HG02623 (cell line): ENCODE measurements around the gene SAMMSON.

Experiments
- ATAC-seq: cut with Tn5 transposase; IDR thresholded peaks from one replicate; pipeline ENCODE4 v1.9.1; 2021; ENCODE audit warnings: moderate library complexity; ENCODE audit not compliant: unreplicated experiment

Gene SAMMSON

DNA sequence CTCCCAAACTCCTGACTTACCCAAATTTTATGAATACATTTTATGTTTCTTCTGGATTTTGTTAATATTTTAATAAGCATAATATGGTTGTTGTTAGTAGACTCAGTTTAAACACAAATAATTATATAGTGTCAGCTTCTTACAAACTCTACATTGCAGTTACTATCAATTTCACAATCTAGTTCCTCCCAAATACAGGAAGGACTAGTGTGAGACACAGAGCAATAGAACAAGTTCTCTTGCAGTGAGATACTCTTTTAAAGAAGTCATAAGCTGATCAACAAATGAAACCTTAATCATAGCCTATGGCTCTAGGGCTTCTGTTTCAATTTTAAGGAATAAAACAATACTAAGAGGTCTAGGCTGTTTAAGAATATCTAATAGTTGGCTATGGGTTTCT lies 86.1 kb downstream of the SAMMSON start:
- ATAC-seq: no peak

DNA sequence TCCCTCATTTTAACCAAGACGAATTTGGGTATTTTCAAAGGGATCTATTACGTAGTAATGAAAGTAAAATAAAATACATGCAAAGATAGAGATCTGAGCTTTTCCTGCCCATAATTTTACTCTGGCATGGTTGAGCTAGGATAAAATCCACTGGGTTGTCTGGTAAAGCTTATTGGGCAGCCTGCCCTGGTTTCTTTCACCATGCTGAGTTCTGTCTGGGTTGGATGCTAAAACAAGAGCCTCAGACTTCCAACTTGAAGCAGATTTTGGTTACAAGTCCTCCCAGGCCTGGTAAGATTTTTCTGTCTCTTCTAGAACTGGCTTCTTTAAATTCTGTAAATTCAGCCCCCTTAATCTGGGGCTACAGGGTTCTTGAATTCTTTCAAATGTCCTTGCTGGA lies 86.8 kb downstream of the SAMMSON start:
- no peak for ATAC-seq

GRCh38 chr3:70090322-70090913 lies 90.9 kb downstream of the SAMMSON start:
- ATAC-seq: peak; percentile 48

GRCh38 chr3:70094197-70094596 lies 94.7 kb downstream of the SAMMSON start:
- ATAC-seq: no peak

GRCh38 chr3:70095260-70095659 lies 95.7 kb downstream of the SAMMSON start:
- ATAC-seq: no peak

- ATAC-seq: peak; percentile 93
Observed at GRCh38 chr3:70096376-70097066, 97.0 kb downstream of the SAMMSON start.

DNA sequence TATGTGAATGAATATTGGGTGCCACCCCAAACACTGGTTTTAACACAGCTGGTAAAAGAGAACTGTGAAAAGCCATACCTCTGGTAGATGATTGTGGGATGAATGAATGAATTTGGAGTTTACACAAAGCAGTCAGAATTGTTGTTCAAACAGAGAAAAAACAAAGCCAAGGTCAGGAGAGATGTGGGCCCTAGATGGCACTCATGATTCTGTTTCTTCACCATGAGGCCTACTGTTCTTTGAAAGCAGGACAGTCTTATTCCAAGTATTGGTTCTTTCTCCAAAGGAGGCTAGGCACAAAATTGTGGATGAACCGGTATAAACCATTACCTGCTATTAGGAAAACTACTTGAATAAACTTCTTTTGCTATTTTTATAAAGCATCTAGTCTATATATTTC lies 97.6 kb downstream of the SAMMSON start:
- ATAC-seq: no peak

DNA sequence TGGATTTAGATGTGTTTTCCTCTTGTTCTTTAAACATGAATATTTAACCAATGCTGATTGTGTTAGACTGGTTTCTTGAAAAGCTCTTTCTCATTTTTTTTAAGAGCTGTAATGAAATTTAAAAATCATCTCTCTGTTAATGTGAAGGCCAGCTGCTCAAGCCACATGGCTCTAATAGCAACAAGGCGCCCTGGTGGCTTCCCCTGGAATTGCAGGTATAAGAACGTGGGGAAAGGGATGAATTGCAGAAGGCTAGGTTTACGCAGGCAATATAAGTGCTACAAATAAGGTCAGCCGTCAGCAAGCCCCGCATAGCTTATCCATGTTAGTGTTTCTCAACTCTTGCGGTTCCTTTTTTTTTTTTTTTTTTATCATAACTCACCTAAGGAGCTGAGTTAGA lies 108.5 kb downstream of the SAMMSON start:
- peak; percentile 47 for ATAC-seq

- ATAC-seq: no peak
Observed at GRCh38 chr3:70108546-70108945, 109.0 kb downstream of the SAMMSON start.

- no peak for ATAC-seq
Observed at GRCh38 chr3:70110066-70110465, 110.5 kb downstream of the SAMMSON start.

DNA sequence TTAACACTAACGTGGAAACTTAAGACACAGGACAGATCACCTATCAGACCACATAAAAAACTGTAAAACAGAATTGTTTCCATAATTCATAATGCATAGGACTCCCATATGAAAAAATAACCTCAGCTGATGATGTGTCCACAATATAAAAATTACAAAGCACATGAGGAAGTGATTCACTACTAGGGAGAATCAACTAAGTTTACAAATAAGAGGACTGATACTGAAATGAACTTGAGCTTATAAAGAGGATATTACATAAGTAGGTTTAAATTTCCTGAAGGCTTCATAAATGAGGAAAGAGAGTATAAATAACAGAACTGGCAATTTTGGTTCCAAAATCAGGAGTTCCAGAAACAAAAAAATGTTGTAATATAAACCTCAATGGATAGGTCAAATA lies 111.9 kb downstream of the SAMMSON start:
- ATAC-seq: no peak

- no peak for ATAC-seq
Observed at GRCh38 chr3:70112751-70113150, 113.2 kb downstream of the SAMMSON start.

DNA sequence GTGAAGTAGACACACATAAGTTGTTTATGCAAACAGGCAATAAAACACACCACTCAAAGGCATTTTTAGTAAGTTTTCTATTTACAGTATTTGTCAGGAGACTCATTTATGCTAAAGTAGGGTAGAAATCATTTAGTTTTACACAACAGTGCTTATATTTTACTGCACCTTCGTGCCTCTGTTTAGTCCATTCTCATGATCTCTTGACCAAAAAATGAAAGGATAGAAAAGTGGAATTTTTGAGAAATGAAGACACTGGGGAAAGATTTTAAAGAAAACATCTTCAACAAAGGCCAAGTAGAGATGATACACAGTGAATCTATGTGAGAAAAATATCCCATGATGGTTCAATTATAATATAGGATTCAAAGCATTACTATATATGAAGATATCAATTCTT lies 114.9 kb downstream of the SAMMSON start:
- ATAC-seq: no peak

GRCh38 chr3:70119879-70120278 lies 120.3 kb downstream of the SAMMSON start:
- ATAC-seq: no peak
